ENCODE results near the gene CGREF1.

The CGREF1 gene

GRCh38 chr2:27067385-27067784, 51.5 kb downstream of the CGREF1 start:
- no peak for TF ChIP-seq CTCF (IDR thresholded peaks at IDR 0.05; ENCODE audit: extremely low read depth, missing control alignments)
- DNase-seq (ENCODE audit: low spot score): no peak

DNA sequence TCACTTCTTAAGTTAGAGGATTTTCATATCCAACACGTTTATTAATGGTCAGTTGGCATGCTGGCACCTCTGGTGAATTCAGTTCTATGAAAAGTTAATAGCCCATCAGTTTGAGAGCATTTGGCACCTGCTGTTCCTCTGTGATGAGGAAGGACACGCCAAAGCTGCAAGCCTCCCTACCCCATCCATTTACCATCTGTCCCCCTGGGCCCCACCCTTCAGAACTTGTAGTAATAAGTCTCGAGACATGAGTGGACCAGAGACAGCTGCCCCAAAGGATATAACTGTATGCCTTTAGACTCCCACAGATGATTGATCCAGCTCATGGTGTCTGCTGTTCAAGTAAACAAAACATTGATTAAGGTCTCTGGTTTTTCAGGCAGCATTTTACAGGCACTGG, 53.8 kb downstream of the CGREF1 start:
- TF ChIP-seq CTCF (IDR thresholded peaks at IDR 0.05; ENCODE audit: extremely low read depth, missing control alignments): no peak
- no peak for DNase-seq (ENCODE audit: low spot score)

GRCh38 chr2:27060323-27060722, 58.6 kb downstream of the CGREF1 start:
- DNase-seq (ENCODE audit: low spot score): no peak
- TF ChIP-seq CTCF (IDR thresholded peaks at IDR 0.05; ENCODE audit: extremely low read depth, missing control alignments): no peak

GRCh38 chr2:27059141-27059820, 59.6 kb downstream of the CGREF1 start:
- no peak for DNase-seq (ENCODE audit: low spot score)
- TF ChIP-seq CTCF (IDR thresholded peaks at IDR 0.05; ENCODE audit: extremely low read depth, missing control alignments): no peak

DNA sequence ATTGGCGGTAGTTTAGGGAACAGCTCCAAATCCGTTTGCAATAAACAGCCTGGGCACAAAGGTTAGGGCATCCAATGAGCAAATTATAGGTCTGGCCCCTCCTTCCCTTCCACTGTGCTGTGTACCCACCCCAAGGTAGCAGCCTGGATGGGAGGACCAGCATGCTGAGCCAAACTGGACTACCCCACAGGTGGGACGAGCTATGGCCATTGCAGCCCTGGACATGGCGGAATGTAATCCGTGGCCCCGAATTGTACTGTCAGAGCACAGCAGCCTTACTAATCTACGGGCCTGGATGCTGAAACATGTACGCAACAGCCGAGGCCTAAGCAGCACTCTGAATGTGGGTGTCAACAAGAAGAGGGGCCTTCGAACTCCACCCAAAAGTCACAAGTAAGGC, 60.7 kb downstream of the CGREF1 start:
- no peak for DNase-seq (ENCODE audit: low spot score)
- no peak for TF ChIP-seq CTCF (IDR thresholded peaks at IDR 0.05; ENCODE audit: extremely low read depth, missing control alignments)

GRCh38 chr2:27057184-27057583, 61.7 kb downstream of the CGREF1 start:
- no peak for DNase-seq (ENCODE audit: low spot score)
- no peak for TF ChIP-seq CTCF (IDR thresholded peaks at IDR 0.05; ENCODE audit: extremely low read depth, missing control alignments)

DNA sequence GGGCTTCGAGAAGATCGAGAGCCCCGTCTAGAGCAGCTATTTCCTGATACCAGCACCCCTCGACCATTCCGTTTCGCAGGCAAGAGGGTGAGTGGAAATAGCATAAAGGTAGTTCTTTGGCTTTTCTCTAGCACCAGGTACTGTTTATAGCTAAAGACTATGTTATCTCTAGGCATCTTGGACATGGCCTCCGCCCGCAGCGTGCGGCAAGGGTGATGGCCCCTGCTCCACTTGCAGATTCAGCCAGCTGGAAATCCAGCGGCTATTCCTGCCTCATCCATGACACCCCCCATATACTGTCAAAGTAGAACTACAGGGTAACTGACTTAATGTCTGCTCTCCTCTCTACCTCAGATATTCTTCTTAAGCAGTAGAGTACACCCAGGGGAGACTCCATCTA, 64.2 kb downstream of the CGREF1 start:
- DNase-seq (ENCODE audit: low spot score): no peak
- TF ChIP-seq CTCF (IDR thresholded peaks at IDR 0.05; ENCODE audit: extremely low read depth, missing control alignments): no peak
